ENCODE data around the gene MPPED2. TPM values are rescaled to one million over a fixed set of nuclear protein-coding genes. Genes with fewer than 3 reads are reported as not detected.

Gene MPPED2
- total RNA-seq, 2 donors from 2014 or later: 0.57 to 1.8 TPM

DNA sequence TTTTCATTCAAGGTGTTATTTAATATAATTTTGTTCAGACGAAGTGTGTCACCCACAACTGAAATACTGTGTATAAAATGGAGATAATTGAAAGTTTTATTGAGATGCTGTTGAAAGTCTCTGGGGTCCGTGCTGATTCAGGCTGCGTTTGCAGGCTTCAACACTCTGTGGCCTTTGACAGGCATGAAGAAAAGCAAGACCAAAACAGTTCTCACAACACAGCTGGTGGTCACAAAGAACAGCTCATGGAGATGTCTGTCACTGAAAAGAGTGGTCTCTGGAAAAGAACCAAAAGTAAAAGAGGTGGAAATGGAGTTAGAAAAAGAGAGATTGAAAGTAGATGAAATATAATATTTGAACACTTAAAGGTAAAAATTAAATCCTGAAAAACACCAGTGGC, 9.8 kb upstream of the MPPED2 start:
- H3K27ac ChIP-seq: no peak overlapping the region
- DNase-seq: no peak
- H3K9me3 ChIP-seq: no peaks in the 10 kb centered on the region
- TF ChIP-seq, protein P1, sequence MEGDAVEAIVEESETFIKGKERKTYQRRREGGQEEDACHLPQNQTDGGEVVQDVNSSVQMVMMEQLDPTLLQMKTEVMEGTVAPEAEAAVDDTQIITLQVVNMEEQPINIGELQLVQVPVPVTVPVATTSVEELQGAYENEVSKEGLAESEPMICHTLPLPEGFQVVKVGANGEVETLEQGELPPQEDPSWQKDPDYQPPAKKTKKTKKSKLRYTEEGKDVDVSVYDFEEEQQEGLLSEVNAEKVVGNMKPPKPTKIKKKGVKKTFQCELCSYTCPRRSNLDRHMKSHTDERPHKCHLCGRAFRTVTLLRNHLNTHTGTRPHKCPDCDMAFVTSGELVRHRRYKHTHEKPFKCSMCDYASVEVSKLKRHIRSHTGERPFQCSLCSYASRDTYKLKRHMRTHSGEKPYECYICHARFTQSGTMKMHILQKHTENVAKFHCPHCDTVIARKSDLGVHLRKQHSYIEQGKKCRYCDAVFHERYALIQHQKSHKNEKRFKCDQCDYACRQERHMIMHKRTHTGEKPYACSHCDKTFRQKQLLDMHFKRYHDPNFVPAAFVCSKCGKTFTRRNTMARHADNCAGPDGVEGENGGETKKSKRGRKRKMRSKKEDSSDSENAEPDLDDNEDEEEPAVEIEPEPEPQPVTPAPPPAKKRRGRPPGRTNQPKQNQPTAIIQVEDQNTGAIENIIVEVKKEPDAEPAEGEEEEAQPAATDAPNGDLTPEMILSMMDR (IDR thresholded peaks at IDR 0.05): no peak
- no peaks in the 10 kb centered on the region for H3K4me1 ChIP-seq
- no peak overlapping the region for H3K9ac ChIP-seq (ENCODE audit: low read depth in 2 of 2, low read length in 2 of 2)
- no peaks in the 10 kb centered on the region for H3K36me3 ChIP-seq
- intact Hi-C loops (cut with DNase I): no loop called here
- no peaks in the 10 kb centered on the region for H3K27me3 ChIP-seq
- H3K4me3 ChIP-seq: no peak overlapping the region

DNA sequence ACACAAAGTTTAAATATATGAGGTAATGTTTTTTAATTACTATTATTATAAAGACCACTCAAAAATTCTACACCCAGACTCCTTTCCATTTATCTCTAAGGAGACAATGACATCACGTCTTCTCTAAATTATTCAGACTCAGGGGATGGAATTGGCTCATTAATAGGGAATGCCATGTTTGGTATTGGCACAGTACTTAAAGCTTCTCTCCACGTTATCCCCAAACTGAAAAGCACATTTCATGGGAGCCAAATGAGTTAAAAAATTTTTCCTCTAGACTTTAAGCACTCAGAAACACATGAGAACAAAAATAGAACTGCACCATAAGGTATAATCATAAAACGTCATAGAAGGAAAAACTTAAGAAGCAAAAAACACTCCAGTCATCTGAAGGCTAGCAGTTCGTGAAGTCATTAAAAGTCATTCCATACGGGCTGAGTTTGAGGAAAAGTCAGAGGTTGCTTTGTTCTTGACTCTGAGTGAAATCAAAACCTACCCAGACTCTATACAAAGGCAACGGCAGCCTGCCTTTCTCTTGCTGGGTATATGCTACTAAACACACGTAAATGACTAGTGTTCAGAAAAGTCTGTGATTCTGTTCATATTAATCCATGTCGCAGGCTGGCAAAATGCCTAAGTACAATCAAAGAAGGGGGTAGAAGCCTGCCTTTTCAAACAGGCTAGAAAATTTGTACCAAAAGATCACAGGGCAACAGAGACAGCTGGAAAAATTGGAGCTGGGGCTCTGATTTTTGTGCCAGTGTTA, 8.7 kb upstream of the MPPED2 start:
- Histone ChIP-seq H3K27ac (no peak overlapping the region), H3K4me3 (no peak overlapping the region)
- no peak for DNase-seq

DNA sequence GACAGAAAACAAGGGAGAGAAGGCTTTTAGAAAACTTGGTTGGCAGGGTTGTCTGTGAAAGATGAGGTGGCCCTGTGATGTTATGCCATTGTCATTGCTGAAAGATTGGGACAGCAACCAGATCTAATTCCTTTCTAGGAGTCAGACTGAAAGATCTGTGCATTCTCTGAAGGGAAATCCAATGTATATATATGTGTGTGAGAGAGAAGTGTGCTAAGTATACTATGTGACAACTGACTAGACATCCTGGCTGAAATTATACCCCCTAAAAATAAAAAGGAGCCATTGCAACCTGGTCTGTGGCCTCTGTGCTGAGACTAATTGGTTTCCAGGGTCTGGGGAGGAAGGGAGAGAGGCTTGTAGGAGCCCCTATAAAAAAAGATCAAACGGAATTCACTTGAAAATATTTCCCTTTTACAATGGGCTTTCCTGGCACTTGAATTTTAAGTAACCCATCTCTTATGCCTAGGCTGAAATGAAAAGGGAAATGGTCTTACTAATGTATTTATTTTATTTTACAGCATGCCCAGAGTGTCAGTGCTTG, 1.2 kb upstream of the MPPED2 start:
- DNase-seq: no peak
- Histone ChIP-seq H3K9me3 (no peaks in the 10 kb centered on the region), H3K27ac (no peak overlapping the region), H3K4me3 (no peak overlapping the region), H3K9ac (ENCODE audit: low read depth in 2 of 2, low read length in 2 of 2) (no peak overlapping the region), H3K36me3 (no peaks in the 10 kb centered on the region), H3K27me3 (peaks cover 16% of the 10 kb centered on the region), H3K4me1 (peaks cover 3% of the 10 kb centered on the region)
- TF ChIP-seq, protein P1 (IDR thresholded peaks at IDR 0.05): no peak
- intact Hi-C loops (cut with DNase I): loop anchor here (10.0 kb wide), 1 partner anchor 243 kb away; no protein-coding TSS in a partner anchor

More for the DNA sequence above, 8.7 kb upstream of the MPPED2 start:
- no peaks in the 10 kb centered on the region for H3K4me1 ChIP-seq
- no peaks in the 10 kb centered on the region for H3K27me3 ChIP-seq
- TF ChIP-seq, protein P1 (IDR thresholded peaks at IDR 0.05): no peak
- intact Hi-C loops (cut with DNase I): no loop called here
- no peaks in the 10 kb centered on the region for H3K9me3 ChIP-seq
- no peak overlapping the region for H3K9ac ChIP-seq (ENCODE audit: low read depth in 2 of 2, low read length in 2 of 2)
- no peaks in the 10 kb centered on the region for H3K36me3 ChIP-seq

DNA sequence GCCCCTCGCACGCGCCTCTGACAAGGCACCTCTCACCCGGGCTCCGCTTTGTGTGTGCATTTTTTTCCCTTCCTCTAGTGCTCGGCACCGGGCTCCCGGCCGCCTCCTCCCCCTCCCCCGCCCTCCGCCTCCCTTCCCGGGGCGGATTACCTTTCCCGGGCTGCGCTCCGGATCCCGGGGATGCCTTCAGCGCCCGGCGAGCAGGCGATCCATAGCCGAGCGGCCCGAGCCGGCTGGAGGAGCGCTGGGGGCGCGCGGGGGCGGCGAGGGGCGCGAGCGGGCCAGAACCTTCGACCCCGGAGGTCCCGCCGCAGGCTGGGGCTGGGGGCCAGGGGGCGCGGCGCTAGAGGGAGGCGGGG, 282 bp downstream of the MPPED2 start:
- DNase-seq: peak; percentile 17
- Histone ChIP-seq H3K4me3 (peak overlapping the region; percentile 64), H3K27ac (peak overlapping the region; percentile 6), H3K9me3 (no peaks in the 10 kb centered on the region), H3K9ac (ENCODE audit: low read depth in 2 of 2, low read length in 2 of 2) (peak overlapping the region in 1 of 2 donors; percentile 43), H3K4me1 (peaks cover 3% of the 10 kb centered on the region), H3K36me3 (no peaks in the 10 kb centered on the region), H3K27me3 (peaks cover 16% of the 10 kb centered on the region)
- intact Hi-C loops (cut with DNase I): loop anchor here (10.0 kb wide), 1 partner anchor 241 kb away; no protein-coding TSS in a partner anchor
- TF ChIP-seq, protein P1 (IDR thresholded peaks at IDR 0.05): no peak

DNA sequence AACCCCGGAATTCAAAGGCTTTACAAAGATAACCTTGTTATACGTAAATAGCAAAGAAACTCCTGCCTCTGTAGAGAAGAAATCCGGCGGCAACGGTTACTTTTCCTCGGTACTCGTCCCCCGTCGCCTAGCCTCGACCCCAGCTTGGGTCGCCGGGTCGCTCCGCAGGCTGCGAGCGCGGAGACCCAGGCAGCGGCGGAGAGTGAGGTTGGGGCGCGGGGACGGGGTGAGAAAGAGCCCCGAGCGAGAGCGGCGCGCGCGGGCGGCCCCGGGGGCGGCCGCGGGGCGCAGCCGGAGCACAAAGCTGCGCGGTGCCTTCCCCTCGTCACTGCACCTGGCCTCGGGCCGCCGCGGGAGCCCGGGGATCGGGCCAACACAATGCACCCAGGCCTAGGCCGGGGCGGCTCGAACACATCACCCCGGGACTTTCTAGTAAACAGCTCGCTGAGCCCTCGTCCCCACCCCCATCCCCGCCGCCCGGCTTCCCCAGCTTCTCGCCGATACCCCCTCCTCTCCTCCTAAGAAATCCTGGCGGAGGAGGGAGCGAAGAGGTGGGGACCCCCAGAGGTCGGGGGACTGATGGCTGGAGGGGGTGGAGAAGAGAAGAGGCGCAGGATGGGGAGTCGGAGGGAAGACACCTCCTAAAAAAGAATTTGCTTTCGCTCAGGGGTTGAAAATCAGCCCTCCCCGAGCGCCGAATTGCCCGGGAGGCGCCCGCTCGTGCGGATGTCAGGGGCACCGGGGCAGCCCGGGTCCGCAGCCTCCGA, 845 bp downstream of the MPPED2 start:
- H3K4me3 ChIP-seq: peak overlapping the region; percentile 64
- H3K9ac ChIP-seq (ENCODE audit: low read depth in 2 of 2, low read length in 2 of 2): no peak overlapping the region
- intact Hi-C loops (cut with DNase I): loop anchor here (10.0 kb wide), 1 partner anchor 241 kb away; no protein-coding TSS in a partner anchor
- H3K27ac ChIP-seq: peak overlapping the region; percentile 6
- H3K36me3 ChIP-seq: no peaks in the 10 kb centered on the region
- H3K27me3 ChIP-seq: peaks cover 16% of the 10 kb centered on the region
- no peaks in the 10 kb centered on the region for H3K9me3 ChIP-seq
- TF ChIP-seq, protein P1 (IDR thresholded peaks at IDR 0.05): no peak
- no peak for DNase-seq
- H3K4me1 ChIP-seq: peaks cover 3% of the 10 kb centered on the region
